Right lobe of liver (tissue), 6 donors: ENCODE data around the gene DGKH. TPM values are rescaled to one million over a fixed set of nuclear protein-coding genes. Genes with fewer than 3 reads are reported as not detected.

Experiments
- ATAC-seq, 4 donors: fragments of 200-7000 bp; cut with Tn5 transposase; one replicate each; pipeline ENCODE4 v1.9.1; 2020; ENCODE audit warnings: mild to moderate bottlenecking in 4 of 4, moderate library complexity in 4 of 4
- DNase-seq, 3 donors: peaks; one replicate each; pipeline ENCODE4 v3.0.0-alpha.2; 2020
- H3K27ac ChIP-seq, 3 donors: fragments of 200-600 bp; one replicate each; pipeline ENCODE4 v1.8.0; 2022
- H3K27me3 ChIP-seq, 2 donors: fragments of 200-600 bp; one replicate each; pipeline ENCODE4 v1.8.0; 2022
- H3K36me3 ChIP-seq, 4 donors: fragments of 200-600 bp; sonication (generic) in 1 of 4; one replicate each; pipeline versions ENCODE4 v1.5.1 to v1.8.0; 2017 to 2022; ENCODE audit warnings: control low read depth in 1 of 4
- H3K4me1 ChIP-seq, 4 donors: fragments of 200-600 bp; sonication (generic) in 1 of 4; one replicate each; pipeline versions ENCODE4 v1.5.1 to v1.8.0; 2017 to 2022; ENCODE audit warnings: control low read depth in 1 of 4
- H3K4me3 ChIP-seq, 3 donors: fragments of 200-600 bp; one replicate each; pipeline ENCODE4 v1.8.0; 2022
- H3K9me3 ChIP-seq, 4 donors: fragments of 200-600 bp; sonication (generic) in 1 of 4; one replicate each; pipeline versions ENCODE4 v1.5.1 to v1.8.0; 2017 to 2022; ENCODE audit warnings: control low read depth in 1 of 4
- CTCF ChIP-seq, 4 donors: fragments of 200-600 bp in 3 of 4; fragments of 450-650 bp in 1 of 4; IDR thresholded peaks; one replicate each; pipeline versions ENCODE4 v1.5.1 to v1.8.0; 2016 to 2022; ENCODE audit warnings: antibody characterized with exemption in 4 of 4, mild to moderate bottlenecking in 2 of 4
- POLR2A ChIP-seq: fragments of 450-650 bp; IDR thresholded peaks from one replicate; pipeline ENCODE4 v1.6.1; 2017; ENCODE audit warnings: antibody characterized with exemption, mild to moderate bottlenecking
- WGBS: methylation state at CpG from one replicate; pipeline ENCODE4 v1.1.6; 2018; ENCODE audit warnings: low coverage, low lambda C conversion rate; ENCODE audit not compliant: insufficient coverage; ENCODE audit errors: missing lambda C conversion rate; 5-methylcytosine and 5-hydroxymethylcytosine counted together
- intact Hi-C, 2 donors: fragments of 100-400 bp; cut with DNase I; formaldehyde crosslinking; loops; one replicate each; pipeline versions ENCODE4 v1.11.2 to v1.14.1; 2022
- total RNA-seq, 6 experiments: library from RNA; depleted of rRNA in 2 of 6; stranded (reverse); fragments of >200 nt in 2 of 6; fragmentation: NEBNext Ultra II Directional in 3 of 6; extraction: Animal tissue kit (Norgen Biotek cat#: 25700) in 3 of 6; gene quantifications; one replicate each; pipeline versions ENCODE4 v1.1.0 to v1.2.4, GENCODE V29; 2016 to 2023
- donor health status: DM: no; HTN: yes; CAD: no.
- donor health status: DM: no; HTN: no; CAD: no.
- donor health status: DM: no; HTN: no; CAD: no.
- donor health status: DM: no; HTN: yes; CAD: no.
- donor health status: DM: no; HTN: yes; CAD: no.

DGKH gene
- total RNA-seq, 6 experiments from 2014 or later: 0.95 to 5.1 (median 2.2) TPM

- ATAC-seq (peak; percentile 22 to 44 (median 26)), DNase-seq (no peak)
- H3K9me3 ChIP-seq: no peaks in the 10 kb centered on the region
- H3K4me3 ChIP-seq: peak overlapping the region; percentile 61 to 88 (median 79)
- WGBS: 14% methylated on average over 14 of the region's 14 CpGs
- H3K27me3 ChIP-seq: no peaks in the 10 kb centered on the region
- intact Hi-C loops: no loop called here
- TF ChIP-seq CTCF (IDR thresholded peaks at IDR 0.05) (no peak), POLR2A (no peak)
- H3K4me1 ChIP-seq: peaks cover 0 to 11% (median 2%) of the 10 kb centered on the region in 4 donors
- peak overlapping the region; percentile 75 to 94 (median 82) for H3K27ac ChIP-seq
- H3K36me3 ChIP-seq: no peaks in the 10 kb centered on the region
Observed at GRCh38 chr13:42039457-42039945, 8.9 kb upstream of the DGKH start.

GRCh38 chr13:42039946-42040729 lies 8.3 kb upstream of the DGKH start:
- ATAC-seq: peak; percentile 83 to 93 (median 90)
- intact Hi-C loops: loop anchor here in 1 of 2 donors (10.0 kb wide), 1 partner anchor 75 kb away; the partner anchor contains the start of gene VWA8
- 1% methylated on average over 27 of the region's 91 CpGs for WGBS

DNA sequence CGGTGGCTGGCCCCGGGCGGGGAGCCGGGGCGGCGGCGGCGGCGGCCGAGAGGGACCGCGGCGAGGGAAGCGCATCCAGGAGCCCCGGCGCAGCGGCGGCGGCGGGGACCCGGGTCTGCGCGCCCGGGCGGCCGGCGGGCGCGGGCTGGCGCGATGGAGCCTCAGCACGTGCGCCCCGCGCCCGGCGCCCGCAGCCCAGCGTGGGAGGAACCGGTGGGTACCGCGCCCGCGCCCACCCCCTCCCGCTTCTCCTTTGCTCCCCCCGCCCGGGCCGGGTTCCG lies 7.8 kb upstream of the DGKH start:
- H3K36me3 ChIP-seq: no peaks in the 10 kb centered on the region
- ATAC-seq (no peak), DNase-seq (peak in 1 of 3 donors; percentile 59)
- H3K9me3 ChIP-seq: no peaks in the 10 kb centered on the region
- H3K4me1 ChIP-seq: peaks cover 0 to 11% (median 2%) of the 10 kb centered on the region in 4 donors
- H3K27me3 ChIP-seq: no peaks in the 10 kb centered on the region
- H3K27ac ChIP-seq: peak overlapping the region in 2 of 3 donors; percentile 75 to 82
- WGBS: 0% methylated on average over 5 of the region's 49 CpGs
- H3K4me3 ChIP-seq: peak overlapping the region; percentile 67 to 88 (median 79)
- intact Hi-C loops: loop anchor here in 1 of 2 donors (10.0 kb wide), 1 partner anchor 76 kb away; the partner anchor contains the start of gene VWA8
- TF ChIP-seq POLR2A (no peak), CTCF (IDR thresholded peaks at IDR 0.05) (no peak)

More at GRCh38 chr13:42039946-42040729, 8.3 kb upstream of the DGKH start:
- Histone ChIP-seq H3K4me3 (peak overlapping the region; percentile 61 to 88 (median 79)), H3K9me3 (no peaks in the 10 kb centered on the region), H3K27me3 (no peaks in the 10 kb centered on the region), H3K4me1 (peaks cover 0 to 11% (median 2%) of the 10 kb centered on the region in 4 donors), H3K36me3 (no peaks in the 10 kb centered on the region), H3K27ac (peak overlapping the region; percentile 75 to 94 (median 82))
- peak; percentile 95 for DNase-seq
- TF ChIP-seq CTCF (IDR thresholded peaks at IDR 0.05) (no peak), POLR2A (peak; percentile 98)

- H3K4me3 ChIP-seq: peak overlapping the region; percentile 67 to 88 (median 79)
- H3K36me3 ChIP-seq: no peaks in the 10 kb centered on the region
- TF ChIP-seq POLR2A (no peak), CTCF (IDR thresholded peaks at IDR 0.05) (no peak)
- H3K27ac ChIP-seq: peak overlapping the region in 2 of 3 donors; percentile 35 to 45
- ATAC-seq (peak; percentile 39 to 64 (median 60)), DNase-seq (peak; percentile 59 to 70 (median 61))
- peaks cover 0 to 11% (median 2%) of the 10 kb centered on the region in 4 donors for H3K4me1 ChIP-seq
- H3K27me3 ChIP-seq: no peaks in the 10 kb centered on the region
- intact Hi-C loops: loop anchor here in 1 of 2 donors (10.0 kb wide), 1 partner anchor 76 kb away; the partner anchor contains the start of gene VWA8
- WGBS: 0% methylated on average over 33 of the region's 58 CpGs
- H3K9me3 ChIP-seq: no peaks in the 10 kb centered on the region
Observed at GRCh38 chr13:42041011-42041683, 7.3 kb upstream of the DGKH start.
